ENCODE measurements around the gene FXYD7. TPM values are rescaled to one million over a fixed set of nuclear protein-coding genes. Genes with fewer than 3 reads are reported as not detected.

FXYD7 gene
- total and polyA plus RNA-seq, 2 donors (not counting 1 experiment from before 2014, with no cell fraction given): not detected

GRCh38 chr19:35132254-35132653 lies 10.8 kb upstream of the FXYD7 start:
- H3K9ac ChIP-seq (ENCODE audit: insufficient read depth, low read length): no peak overlapping the region
- H3K36me3 ChIP-seq (ENCODE audit: control insufficient read depth, insufficient read depth, low read length): no peaks in the 10 kb centered on the region
- no peak overlapping the region for H3K4me2 ChIP-seq (ENCODE audit: extremely low read depth, insufficient read depth, low read length)
- no peak overlapping the region for H2AFZ ChIP-seq (ENCODE audit: low read length)
- DNase-seq (ENCODE audit: low read depth in 2 of 2): no peak
- no peak overlapping the region for H3K27ac ChIP-seq (ENCODE audit: insufficient read depth, low read length)
- peaks cover 14% of the 10 kb centered on the region for H3K27me3 ChIP-seq (ENCODE audit: control insufficient read depth, insufficient read depth, low read length)
- TF ChIP-seq CTCF (conservative IDR thresholded peaks at IDR 0.05 in 1 of 2, IDR thresholded peaks at IDR 0.05 in 1 of 2; ENCODE audit: low read depth in 1 of 2, low read length in 2 of 2) (no peak), EZH2 (IDR thresholded peaks at IDR 0.05; ENCODE audit: low read length, missing control alignments) (no peak)
- H3K4me1 ChIP-seq (ENCODE audit: control insufficient read depth, extremely low read depth, insufficient read depth, low read length): peaks cover 2% of the 10 kb centered on the region
- no peak overlapping the region for H3K4me3 ChIP-seq (replicated peaks in 1 of 4; ENCODE audit: control extremely low read depth in 1 of 4, insufficient read depth in 1 of 4, low read depth in 3 of 4, low read length in 4 of 4)
- no peaks in the 10 kb centered on the region for H3K9me3 ChIP-seq (ENCODE audit: control insufficient read depth, insufficient read depth, low read depth, low read length)
- no peaks in the 10 kb centered on the region for H3K79me2 ChIP-seq (ENCODE audit: control insufficient read depth, insufficient read depth, low read length)
- no peaks in the 10 kb centered on the region for H4K20me1 ChIP-seq (ENCODE audit: control insufficient read depth, extremely low read depth, insufficient read depth, low read length)

GRCh38 chr19:35133826-35134225 lies 9.2 kb upstream of the FXYD7 start:
- H3K4me3 ChIP-seq (replicated peaks in 1 of 4; ENCODE audit: control extremely low read depth in 1 of 4, insufficient read depth in 1 of 4, low read depth in 3 of 4, low read length in 4 of 4): no peak overlapping the region
- no peak overlapping the region for H3K9ac ChIP-seq (ENCODE audit: insufficient read depth, low read length)
- no peak overlapping the region for H3K27ac ChIP-seq (ENCODE audit: insufficient read depth, low read length)
- H3K9me3 ChIP-seq (ENCODE audit: control insufficient read depth, insufficient read depth, low read depth, low read length): no peaks in the 10 kb centered on the region
- no peaks in the 10 kb centered on the region for H3K79me2 ChIP-seq (ENCODE audit: control insufficient read depth, insufficient read depth, low read length)
- H3K4me1 ChIP-seq (ENCODE audit: control insufficient read depth, extremely low read depth, insufficient read depth, low read length): peaks cover 9% of the 10 kb centered on the region
- TF ChIP-seq EZH2 (IDR thresholded peaks at IDR 0.05; ENCODE audit: low read length, missing control alignments): no peak
- no peak for TF ChIP-seq CTCF (conservative IDR thresholded peaks at IDR 0.05 in 1 of 2, IDR thresholded peaks at IDR 0.05 in 1 of 2; ENCODE audit: low read depth in 1 of 2, low read length in 2 of 2)
- no peaks in the 10 kb centered on the region for H4K20me1 ChIP-seq (ENCODE audit: control insufficient read depth, extremely low read depth, insufficient read depth, low read length)
- H3K27me3 ChIP-seq (ENCODE audit: control insufficient read depth, insufficient read depth, low read length): peaks cover 14% of the 10 kb centered on the region
- H2AFZ ChIP-seq (ENCODE audit: low read length): no peak overlapping the region
- DNase-seq (ENCODE audit: low read depth in 2 of 2): no peak
- no peak overlapping the region for H3K4me2 ChIP-seq (ENCODE audit: extremely low read depth, insufficient read depth, low read length)
- no peaks in the 10 kb centered on the region for H3K36me3 ChIP-seq (ENCODE audit: control insufficient read depth, insufficient read depth, low read length)

GRCh38 chr19:35134601-35135242 lies 8.3 kb upstream of the FXYD7 start, which contains the start of gene LGI4:
TSS of gene LGI4 (minus strand) at chr19:35135059. CDS start at chr19:35134680, 379 bp downstream.
- no peaks in the 10 kb centered on the region for H3K9me3 ChIP-seq (ENCODE audit: control insufficient read depth, insufficient read depth, low read depth, low read length)
- H2AFZ ChIP-seq (ENCODE audit: low read length): no peak within 1 kb of the TSS
- H3K4me1 ChIP-seq (ENCODE audit: control insufficient read depth, extremely low read depth, insufficient read depth, low read length): peaks cover 18% of the 10 kb centered on the region
- H4K20me1 ChIP-seq (ENCODE audit: control insufficient read depth, extremely low read depth, insufficient read depth, low read length): no peaks in the 10 kb centered on the region
- H3K79me2 ChIP-seq (ENCODE audit: control insufficient read depth, insufficient read depth, low read length): no peaks in the 10 kb centered on the region
- no peak within 1 kb of the TSS for H3K4me2 ChIP-seq (ENCODE audit: extremely low read depth, insufficient read depth, low read length)
- H3K27me3 ChIP-seq (ENCODE audit: control insufficient read depth, insufficient read depth, low read length): peaks cover 13% of the 10 kb centered on the region
- no peak within 1 kb of the TSS for H3K27ac ChIP-seq (ENCODE audit: insufficient read depth, low read length)
- TF ChIP-seq CTCF (conservative IDR thresholded peaks at IDR 0.05 in 1 of 2, IDR thresholded peaks at IDR 0.05 in 1 of 2; ENCODE audit: low read depth in 1 of 2, low read length in 2 of 2) (no peak), EZH2 (IDR thresholded peaks at IDR 0.05; ENCODE audit: low read length, missing control alignments) (no peak)
- H3K4me3 ChIP-seq (replicated peaks in 1 of 4; ENCODE audit: control extremely low read depth in 1 of 4, insufficient read depth in 1 of 4, low read depth in 3 of 4, low read length in 4 of 4): peak within 1 kb of the TSS in 1 of 4 experiments; percentile 11
- DNase-seq (ENCODE audit: low read depth in 2 of 2): no peak
- no peak within 1 kb of the TSS for H3K9ac ChIP-seq (ENCODE audit: insufficient read depth, low read length)
- no peaks in the 10 kb centered on the region for H3K36me3 ChIP-seq (ENCODE audit: control insufficient read depth, insufficient read depth, low read length)

All from fibroblast of lung (primary cell).